Lung (tissue), 12 donors: ENCODE results near the gene PP2D1. TPM values are rescaled to one million over a fixed set of nuclear protein-coding genes. Genes with fewer than 3 reads are reported as not detected.

ENCODE experiments used
- ATAC-seq: fragments of 200-7000 bp; cut with Tn5 transposase; one replicate; pipeline ENCODE4 v1.9.1; 2020; ENCODE audit warnings: moderate number of reproducible peaks; ENCODE audit not compliant: insufficient read depth, low FRiP score
- DNase-seq, 3 donors: peaks; one replicate each; pipeline ENCODE4 v3.0.0-alpha.2; 2013 to 2017
- H3K27ac ChIP-seq, 2 donors: one replicate each; pipeline ENCODE4 v1.5.1; 2013; ENCODE audit warnings: mild to moderate bottlenecking in 2 of 2, moderate library complexity in 2 of 2, control low read depth in 1 of 2, inconsistent platforms in 1 of 2, low read depth in 1 of 2, low read length in 1 of 2
- H3K27me3 ChIP-seq, 3 donors: one replicate each; pipeline ENCODE4 v1.5.1; 2013; ENCODE audit warnings: low read length in 2 of 3; ENCODE audit not compliant: control insufficient read depth in 3 of 3, insufficient read depth in 3 of 3
- H3K36me3 ChIP-seq, 4 donors: one replicate each; pipeline ENCODE4 v1.5.1; 2013; ENCODE audit warnings: low read length in 4 of 4, mild to moderate bottlenecking in 1 of 4, moderate library complexity in 1 of 4; ENCODE audit not compliant: control insufficient read depth in 4 of 4, insufficient read depth in 4 of 4
- H3K4me1 ChIP-seq, 5 donors: one replicate each; pipeline ENCODE4 v1.5.1; 2013; ENCODE audit warnings: low read length in 5 of 5, mild to moderate bottlenecking in 2 of 5, moderate library complexity in 1 of 5; ENCODE audit not compliant: control insufficient read depth in 5 of 5, insufficient read depth in 5 of 5
- H3K4me3 ChIP-seq: one replicate; pipeline ENCODE4 v1.5.1; 2013; ENCODE audit warnings: mild to moderate bottlenecking, control low read depth, moderate library complexity
- H3K9ac ChIP-seq, 2 donors: one replicate each; pipeline ENCODE4 v1.5.1; 2013; ENCODE audit warnings: low read length in 2 of 2, control low read depth in 1 of 2; ENCODE audit not compliant: insufficient read depth in 1 of 2
- H3K9me3 ChIP-seq, 4 donors: one replicate each; pipeline ENCODE4 v1.5.1; 2013; ENCODE audit warnings: low read length in 3 of 4, mild to moderate bottlenecking in 1 of 4, moderate library complexity in 1 of 4; ENCODE audit not compliant: control insufficient read depth in 4 of 4, insufficient read depth in 3 of 4
- WGBS, 2 donors: extraction: QIAGEN DNeasy Blood & Tissue Kit; methylation state at CpG; one replicate each; pipeline ENCODE4 v1.1.7; 2013; 5-methylcytosine and 5-hydroxymethylcytosine counted together
- polyA plus RNA-seq, 2 donors: library from polyadenylated mRNA; stranded (reverse); fragments of 200-250 nt; gene quantifications; one replicate each; pipeline ENCODE4 v1.2.1, GENCODE V29; 2013
- total RNA-seq, 2 donors: library from RNA; depleted of rRNA in 1 of 2; stranded (reverse); fragments of >200 nt in 1 of 2; gene quantifications; one replicate each; pipeline ENCODE4 v1.2.1, GENCODE V29; 2014 to 2021
- TF ChIP-seq, protein P1 (sequence below): IDR thresholded peaks from 2 replicates; pipeline ENCODE4 v1.5.1; 2012; ENCODE audit warnings: mild to moderate bottlenecking; ENCODE audit errors: control extremely low read depth, extremely low read depth
- donor health status: control.
- donor health status: control.
- donor health status: Bipolar disorder and iron deficiency.
- donor health status: healthy.
- donor health status: DM: yes; HTN: yes; CAD: no.

PP2D1 gene
- total and polyA plus RNA-seq, 4 donors: not detected

DNA sequence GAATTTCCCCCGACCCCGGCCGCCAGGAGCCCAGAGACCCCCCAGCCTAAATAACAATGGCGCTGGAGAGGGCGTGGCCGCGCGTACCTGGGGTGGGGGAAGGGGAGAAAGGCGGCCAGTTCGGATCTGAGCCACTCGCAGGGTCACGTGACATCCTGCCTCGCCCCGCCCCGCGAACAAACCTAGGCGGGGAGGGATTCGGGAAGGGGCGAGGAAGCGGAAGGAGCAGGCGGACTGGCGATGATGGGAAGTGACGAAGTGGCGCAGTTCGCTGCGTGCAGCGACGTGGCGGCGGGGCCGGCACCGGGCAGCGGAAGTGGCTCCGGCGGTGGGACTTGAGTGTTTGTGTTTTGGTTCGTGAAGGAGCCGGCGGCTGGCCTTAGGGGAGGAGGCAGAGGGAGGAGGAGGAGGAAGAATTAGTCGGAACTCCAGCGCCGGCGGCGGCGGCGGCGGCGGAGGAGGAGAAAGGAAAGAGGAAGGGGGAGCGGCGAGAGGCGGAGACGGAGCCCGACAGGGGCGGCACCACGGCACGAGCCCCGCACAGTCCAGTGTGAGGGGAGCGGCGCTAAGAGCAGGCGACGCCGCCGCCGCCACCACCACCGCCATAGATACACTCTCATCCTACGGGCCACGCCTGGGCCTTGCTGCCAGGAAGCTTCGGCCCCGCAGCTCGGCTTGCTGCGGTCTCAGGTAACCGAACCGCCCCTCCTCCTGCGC is 65.1 kb downstream of the PP2D1 start, which contains the start of gene RAB5A:
TSS of gene RAB5A (plus strand) at position 266 of the 717 bp plus-strand sequence. CDS start 3,802 bp downstream, outside the sequence.
- WGBS, 2 donors: 0 to 1% methylated on average over 63 to 73 of the region's 73 CpGs
- DNase-seq (peak; percentile 98 to 99 (median 99)), ATAC-seq (peak; percentile 93)
- Histone ChIP-seq H3K36me3 (peaks cover 0 to 7% (median 2%) of the 10 kb centered on the region in 4 donors), H3K4me3 (peak within 1 kb of the TSS; percentile 88), H3K27me3 (no peaks in the 10 kb centered on the region), H3K9ac (peak within 1 kb of the TSS; percentile 92 to 94), H3K27ac (peak within 1 kb of the TSS; percentile 95 to 96), H3K9me3 (no peaks in the 10 kb centered on the region), H3K4me1 (peaks cover 0 to 22% (median 2%) of the 10 kb centered on the region in 5 donors)
- TF ChIP-seq, protein P1, sequence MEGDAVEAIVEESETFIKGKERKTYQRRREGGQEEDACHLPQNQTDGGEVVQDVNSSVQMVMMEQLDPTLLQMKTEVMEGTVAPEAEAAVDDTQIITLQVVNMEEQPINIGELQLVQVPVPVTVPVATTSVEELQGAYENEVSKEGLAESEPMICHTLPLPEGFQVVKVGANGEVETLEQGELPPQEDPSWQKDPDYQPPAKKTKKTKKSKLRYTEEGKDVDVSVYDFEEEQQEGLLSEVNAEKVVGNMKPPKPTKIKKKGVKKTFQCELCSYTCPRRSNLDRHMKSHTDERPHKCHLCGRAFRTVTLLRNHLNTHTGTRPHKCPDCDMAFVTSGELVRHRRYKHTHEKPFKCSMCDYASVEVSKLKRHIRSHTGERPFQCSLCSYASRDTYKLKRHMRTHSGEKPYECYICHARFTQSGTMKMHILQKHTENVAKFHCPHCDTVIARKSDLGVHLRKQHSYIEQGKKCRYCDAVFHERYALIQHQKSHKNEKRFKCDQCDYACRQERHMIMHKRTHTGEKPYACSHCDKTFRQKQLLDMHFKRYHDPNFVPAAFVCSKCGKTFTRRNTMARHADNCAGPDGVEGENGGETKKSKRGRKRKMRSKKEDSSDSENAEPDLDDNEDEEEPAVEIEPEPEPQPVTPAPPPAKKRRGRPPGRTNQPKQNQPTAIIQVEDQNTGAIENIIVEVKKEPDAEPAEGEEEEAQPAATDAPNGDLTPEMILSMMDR: no peak

DNA sequence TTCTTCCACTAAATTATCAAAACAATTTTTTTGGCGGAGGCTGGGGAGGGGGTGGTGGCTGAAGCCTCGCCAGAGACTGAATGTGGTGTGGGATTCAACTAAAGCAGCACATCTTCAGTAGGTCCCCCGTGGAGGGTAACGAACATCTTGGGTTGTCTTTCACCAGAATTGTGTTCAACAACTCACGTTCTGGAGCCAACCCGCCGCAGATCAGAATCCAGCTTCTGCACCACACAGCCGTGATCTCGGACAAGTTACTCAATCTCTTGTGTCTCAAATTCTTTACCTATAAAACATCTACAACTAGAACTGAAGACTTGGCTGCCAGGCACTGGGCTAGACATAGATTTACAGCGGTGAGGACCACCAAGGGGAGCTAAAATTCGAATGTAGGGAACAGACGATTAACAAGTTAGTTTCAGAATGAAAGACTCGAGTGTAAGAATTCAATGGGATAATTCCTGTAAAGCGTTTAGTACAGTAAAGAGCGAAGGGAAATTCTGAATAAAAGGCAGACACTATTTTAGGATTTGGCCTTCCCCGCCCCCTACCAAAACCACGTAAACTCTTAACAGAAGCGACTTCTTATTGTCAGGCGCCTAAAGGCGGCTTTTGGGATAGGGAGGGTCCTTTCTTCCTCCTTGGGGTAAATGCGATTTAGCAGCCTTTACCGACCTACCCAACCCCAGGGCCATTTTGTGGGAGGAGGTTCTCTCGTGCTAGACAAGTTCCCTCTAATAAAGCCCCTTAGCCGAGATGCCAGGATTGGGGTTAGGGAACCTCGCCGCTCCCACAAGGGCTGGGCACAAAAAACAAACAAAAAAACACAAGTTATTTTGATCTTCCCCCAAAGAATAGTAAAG is 65.9 kb downstream of the PP2D1 start:
- peak in 1 of 3 donors; percentile 15 for DNase-seq
- H3K27ac ChIP-seq: peak overlapping the region; percentile 90 to 96
- 48 to 49% methylated on average over 26 of the region's 26 CpGs for WGBS, 2 donors
- H3K36me3 ChIP-seq: peaks cover 0 to under 1% (median 0%) of the 10 kb centered on the region in 4 donors
- peak overlapping the region; percentile 65 to 92 for H3K9ac ChIP-seq
- peaks cover 0 to 22% (median 2%) of the 10 kb centered on the region in 5 donors for H3K4me1 ChIP-seq
- no peaks in the 10 kb centered on the region for H3K9me3 ChIP-seq
- ATAC-seq: no peak
- peak overlapping the region; percentile 42 for H3K4me3 ChIP-seq
- TF ChIP-seq, protein P1: no peak
- no peaks in the 10 kb centered on the region for H3K27me3 ChIP-seq

DNA sequence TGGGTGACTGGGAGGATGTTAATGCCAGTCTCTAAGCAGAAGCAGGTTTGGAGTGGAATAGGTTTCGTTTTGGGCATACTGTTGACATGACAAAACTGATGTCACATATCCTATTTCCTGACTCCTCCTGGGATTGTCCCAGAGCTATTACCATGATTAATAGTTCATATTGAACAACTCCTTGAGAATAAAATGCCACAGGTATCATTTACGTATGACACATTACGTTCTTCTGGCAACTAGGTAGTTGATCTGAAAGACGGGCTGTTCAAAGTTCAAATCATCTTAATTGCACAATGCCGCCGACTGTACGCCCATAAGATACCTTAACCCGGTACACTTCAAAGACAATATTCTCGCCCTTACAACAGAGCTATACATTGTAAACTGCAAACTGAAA is 66.5 kb downstream of the PP2D1 start:
- peaks cover 0 to 22% (median 2%) of the 10 kb centered on the region in 5 donors for H3K4me1 ChIP-seq
- 92 to 93% methylated on average over 9 of the region's 9 CpGs for WGBS, 2 donors
- no peaks in the 10 kb centered on the region for H3K36me3 ChIP-seq
- ATAC-seq (no peak), DNase-seq (no peak)
- no peak overlapping the region for H3K9ac ChIP-seq
- no peaks in the 10 kb centered on the region for H3K9me3 ChIP-seq
- no peak overlapping the region for H3K27ac ChIP-seq
- H3K4me3 ChIP-seq: no peak overlapping the region
- H3K27me3 ChIP-seq: no peaks in the 10 kb centered on the region
- TF ChIP-seq, protein P1: no peak
